Astrocyte of the spinal cord (primary cell): ENCODE measurements around the gene PAX4.

Source experiments
- DNase-seq: peaks from one replicate; pipeline ENCODE4 v3.0.0; 2011; ENCODE audit warnings: low read depth, low spot score
- H3K4me3 ChIP-seq: 2 replicates; pipeline ENCODE4 v1.5.1; 2011; ENCODE audit warnings: low read depth, mild to moderate bottlenecking, low read length, moderate library complexity
- in situ Hi-C: cut with HindIII; loops from 2 replicates; pipeline ENCODE4 v1.10.0; 2017; ENCODE audit warnings: low sequenced_read_pairs
- TF ChIP-seq, protein P1 (sequence below): IDR thresholded peaks from 2 replicates; pipeline ENCODE4 v1.5.1; 2012; ENCODE audit warnings: low read depth, mild to moderate bottlenecking, low read length, inconsistent platforms

PAX4 gene

DNA sequence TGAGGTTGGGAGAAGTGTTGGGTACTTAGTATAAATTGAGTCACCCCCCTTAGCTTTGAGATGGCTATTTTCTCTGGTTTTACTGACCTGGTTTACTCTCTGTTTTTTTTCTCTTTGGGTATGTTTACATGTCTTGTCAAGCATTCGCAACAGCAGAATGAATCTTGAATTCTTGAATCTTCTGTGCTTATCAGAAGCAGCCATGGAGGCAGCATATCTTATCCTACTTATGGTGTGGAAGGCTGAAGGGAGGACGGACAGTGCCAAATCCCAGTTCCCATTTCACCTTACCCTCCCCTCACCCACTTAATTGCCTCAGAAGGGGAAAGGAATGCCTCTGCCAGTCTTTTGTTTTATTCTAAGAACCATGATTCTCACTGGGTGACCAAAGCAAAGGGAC lies 37.8 kb upstream of the PAX4 start:
- no peak for DNase-seq
- TF ChIP-seq, protein P1, sequence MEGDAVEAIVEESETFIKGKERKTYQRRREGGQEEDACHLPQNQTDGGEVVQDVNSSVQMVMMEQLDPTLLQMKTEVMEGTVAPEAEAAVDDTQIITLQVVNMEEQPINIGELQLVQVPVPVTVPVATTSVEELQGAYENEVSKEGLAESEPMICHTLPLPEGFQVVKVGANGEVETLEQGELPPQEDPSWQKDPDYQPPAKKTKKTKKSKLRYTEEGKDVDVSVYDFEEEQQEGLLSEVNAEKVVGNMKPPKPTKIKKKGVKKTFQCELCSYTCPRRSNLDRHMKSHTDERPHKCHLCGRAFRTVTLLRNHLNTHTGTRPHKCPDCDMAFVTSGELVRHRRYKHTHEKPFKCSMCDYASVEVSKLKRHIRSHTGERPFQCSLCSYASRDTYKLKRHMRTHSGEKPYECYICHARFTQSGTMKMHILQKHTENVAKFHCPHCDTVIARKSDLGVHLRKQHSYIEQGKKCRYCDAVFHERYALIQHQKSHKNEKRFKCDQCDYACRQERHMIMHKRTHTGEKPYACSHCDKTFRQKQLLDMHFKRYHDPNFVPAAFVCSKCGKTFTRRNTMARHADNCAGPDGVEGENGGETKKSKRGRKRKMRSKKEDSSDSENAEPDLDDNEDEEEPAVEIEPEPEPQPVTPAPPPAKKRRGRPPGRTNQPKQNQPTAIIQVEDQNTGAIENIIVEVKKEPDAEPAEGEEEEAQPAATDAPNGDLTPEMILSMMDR = no peak
- H3K4me3 ChIP-seq = no peak overlapping the region
- in situ Hi-C loops = no loop called here

DNA sequence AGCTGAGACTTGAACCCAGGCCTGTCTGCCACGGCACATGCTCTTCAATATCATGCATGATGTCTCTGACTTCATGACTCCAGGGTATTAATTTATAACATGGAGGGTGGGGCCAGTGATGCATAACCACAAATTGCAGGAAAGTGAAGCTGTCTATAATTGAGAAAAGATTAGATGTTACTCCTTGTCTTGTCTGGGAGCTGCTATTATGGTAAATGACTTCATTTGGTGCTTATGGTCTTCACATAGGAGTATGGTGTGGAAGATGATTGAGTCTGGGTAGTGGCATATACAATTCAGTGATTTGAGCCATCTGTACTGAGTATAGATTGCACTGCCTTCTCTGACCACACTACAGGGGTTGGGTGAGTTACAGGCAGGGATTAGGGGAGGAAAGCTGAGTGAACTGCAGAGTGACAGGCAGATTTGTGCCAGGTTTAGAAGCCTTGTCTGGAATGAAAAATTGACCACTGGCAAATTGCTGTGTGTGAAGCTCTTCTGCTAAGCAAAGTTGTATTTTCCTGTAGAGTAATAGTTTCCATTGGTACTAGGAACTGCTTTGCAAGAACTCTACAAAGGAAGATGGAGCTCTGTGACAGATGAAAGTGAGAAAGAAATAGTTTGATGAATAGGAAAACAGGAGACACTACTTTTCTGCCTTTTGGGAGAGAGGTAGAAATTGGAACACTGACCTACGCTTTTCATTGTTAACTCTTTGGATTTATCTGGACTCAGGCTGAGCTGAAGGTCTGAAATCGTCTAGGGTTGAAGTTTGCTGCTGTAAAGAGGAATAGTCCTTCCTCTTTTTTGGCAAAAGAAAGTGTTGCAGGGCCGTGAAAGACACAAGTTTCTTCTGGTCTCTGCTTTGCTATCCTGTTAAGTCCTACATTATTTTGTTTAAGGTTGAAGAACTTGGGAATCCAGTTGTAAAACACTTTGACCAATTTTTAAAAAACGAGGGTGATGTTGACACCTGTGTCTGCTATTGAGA lies 36.8 kb upstream of the PAX4 start:
- DNase-seq = no peak
- TF ChIP-seq, protein P1 = no peak
- in situ Hi-C loops = no loop called here
- no peak overlapping the region for H3K4me3 ChIP-seq

DNA sequence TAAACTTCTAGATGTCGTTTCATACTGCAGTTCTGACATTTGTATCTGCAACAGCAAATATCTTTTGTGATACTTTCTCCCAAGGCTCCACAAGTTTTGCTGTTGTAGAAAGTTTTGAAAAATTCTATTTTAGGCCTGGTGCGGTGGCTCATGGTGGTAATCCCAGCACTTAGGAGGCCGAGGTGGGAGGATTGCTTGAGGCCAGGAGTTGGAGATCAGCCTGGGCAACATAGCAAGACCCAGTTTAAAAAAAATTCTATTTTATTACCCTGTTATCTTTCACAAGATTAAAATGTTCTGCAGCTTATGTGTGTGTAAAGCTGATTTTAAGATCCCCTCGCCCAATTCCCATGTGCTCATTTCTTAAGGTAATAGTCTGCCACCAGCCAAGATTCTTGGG lies 35.5 kb upstream of the PAX4 start:
- peak overlapping the region; percentile 79 for H3K4me3 ChIP-seq
- DNase-seq = no peak
- in situ Hi-C loops = no loop called here
- TF ChIP-seq, protein P1 = no peak

DNA sequence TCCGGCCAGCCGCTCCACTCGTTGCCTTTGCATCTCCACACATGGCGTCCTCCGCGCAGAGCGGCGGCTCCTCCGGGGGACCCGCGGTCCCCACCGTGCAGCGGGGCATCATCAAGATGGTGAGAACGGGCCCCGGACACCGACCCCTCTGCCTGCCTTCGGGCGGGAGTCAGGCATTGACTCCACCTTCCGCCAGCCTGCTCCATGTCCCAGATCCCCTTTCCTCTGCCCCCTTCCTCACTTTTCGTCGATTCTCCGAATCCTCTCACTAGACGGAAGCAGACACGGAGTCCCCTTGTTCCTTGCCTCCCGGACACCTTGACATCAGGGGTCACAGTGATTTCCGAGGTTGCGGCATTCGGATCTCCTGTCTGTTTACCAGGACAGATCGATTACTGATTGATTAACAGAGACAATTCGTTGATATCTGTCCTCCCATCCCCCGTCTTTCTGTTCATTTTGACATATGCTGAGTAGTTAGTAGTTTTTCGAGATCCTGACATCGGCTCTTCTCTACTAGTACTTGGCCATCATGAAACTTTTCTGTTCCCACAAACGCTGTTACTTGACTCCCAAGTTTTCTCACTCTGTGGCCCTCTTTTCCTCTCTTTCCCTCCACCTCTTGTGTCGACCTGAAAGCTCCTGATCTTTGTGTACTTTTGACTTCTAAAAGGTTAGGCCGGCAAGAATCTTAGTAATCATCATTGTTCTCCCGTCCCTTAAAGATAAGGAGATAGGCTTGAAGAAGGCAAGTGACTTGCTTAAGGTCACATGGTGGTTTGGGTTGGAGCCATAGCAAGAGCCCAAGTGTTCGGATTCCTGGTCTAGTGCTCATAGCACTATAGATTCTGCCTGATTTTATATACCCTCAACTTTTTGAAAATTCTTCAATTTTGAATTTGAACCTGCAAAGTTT lies 34.6 kb upstream of the PAX4 start:
- peak; percentile 29 for DNase-seq
- H3K4me3 ChIP-seq = peak overlapping the region; percentile 79
- TF ChIP-seq, protein P1 = no peak
- in situ Hi-C loops = no loop called here

DNA sequence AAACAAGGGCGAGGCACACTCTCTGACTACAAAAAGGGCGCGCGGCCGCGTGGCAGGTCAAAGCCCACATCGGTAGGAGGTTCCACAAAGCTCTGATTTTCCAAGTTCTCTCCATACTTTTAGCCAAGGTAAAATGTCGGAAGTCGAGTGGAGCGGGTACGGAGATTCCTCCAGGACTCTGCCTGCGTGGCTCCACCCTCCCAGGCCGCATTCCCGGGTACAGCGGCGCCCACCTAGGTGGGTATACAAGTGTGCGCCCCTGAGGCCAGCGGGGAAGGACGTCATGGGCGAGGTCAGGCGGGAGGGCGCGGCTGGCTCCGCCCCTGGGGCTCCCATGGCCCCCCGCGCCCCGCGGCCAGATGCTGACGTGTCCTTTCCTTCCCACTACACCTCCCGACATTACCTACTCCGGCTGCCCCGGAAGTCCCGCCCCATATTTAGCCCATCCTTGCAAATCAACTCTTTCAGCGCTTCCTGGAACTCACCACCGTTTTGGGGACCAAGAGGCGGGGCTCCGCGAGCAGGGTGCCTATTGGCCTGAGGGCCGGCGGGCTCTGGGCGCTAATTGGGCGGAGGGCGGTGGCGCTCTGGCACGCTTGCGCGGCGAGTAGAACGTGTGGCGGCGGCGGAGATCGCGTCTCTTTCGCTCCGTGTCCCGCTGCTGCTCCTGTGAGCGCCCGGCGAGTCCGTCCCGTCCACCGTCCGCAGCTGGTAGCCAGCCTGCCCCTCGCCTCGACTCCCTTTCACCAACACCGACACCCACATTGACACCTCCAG lies 33.8 kb upstream of the PAX4 start, which contains the start of gene SND1:
TSS of gene SND1 (plus strand) at position 639 of the 777 bp plus-strand sequence. CDS start 180 bp downstream, outside the sequence.
- peak; percentile 100 for DNase-seq
- in situ Hi-C loops = no loop called here
- peak within 1 kb of the TSS; percentile 79 for H3K4me3 ChIP-seq
- TF ChIP-seq, protein P1 = no peak
